HG03064 (cell line): ENCODE results near the gene NDUFAF2.
"Not testable (repeated sequence)": the region's sequence is repeated elsewhere in the genome, so short reads cannot be mapped to it uniquely, and the experiment has no call there.

Source experiments
- ATAC-seq: cut with Tn5 transposase; IDR thresholded peaks from one replicate; pipeline ENCODE4 v1.9.1; 2021; ENCODE audit warnings: low read depth; ENCODE audit not compliant: unreplicated experiment

Gene NDUFAF2

GRCh38 chr5:61162832-61163567, 218.0 kb downstream of the NDUFAF2 start:
- ATAC-seq = peak; percentile 6

GRCh38 chr5:61163905-61164304, 218.9 kb downstream of the NDUFAF2 start:
- ATAC-seq = no peak

DNA sequence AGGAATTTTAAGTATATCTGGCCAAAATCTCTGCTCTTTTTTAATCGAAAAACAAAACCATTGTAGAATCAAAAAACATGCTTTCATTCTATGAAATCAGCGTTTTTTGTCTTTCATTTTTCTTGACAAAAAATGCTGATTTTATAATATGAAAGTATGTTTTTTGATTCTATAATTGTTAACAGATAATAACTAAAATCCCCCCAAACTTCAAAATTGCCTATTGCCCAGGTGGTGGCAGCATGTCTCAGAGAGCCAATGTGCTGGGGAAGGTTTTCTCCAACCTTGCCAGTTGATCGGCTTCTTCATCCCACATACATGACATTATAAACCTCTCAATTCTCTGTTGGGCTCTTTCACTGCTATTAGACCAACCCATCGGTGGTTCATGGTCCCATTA, 222.4 kb downstream of the NDUFAF2 start:
- no peak for ATAC-seq

DNA sequence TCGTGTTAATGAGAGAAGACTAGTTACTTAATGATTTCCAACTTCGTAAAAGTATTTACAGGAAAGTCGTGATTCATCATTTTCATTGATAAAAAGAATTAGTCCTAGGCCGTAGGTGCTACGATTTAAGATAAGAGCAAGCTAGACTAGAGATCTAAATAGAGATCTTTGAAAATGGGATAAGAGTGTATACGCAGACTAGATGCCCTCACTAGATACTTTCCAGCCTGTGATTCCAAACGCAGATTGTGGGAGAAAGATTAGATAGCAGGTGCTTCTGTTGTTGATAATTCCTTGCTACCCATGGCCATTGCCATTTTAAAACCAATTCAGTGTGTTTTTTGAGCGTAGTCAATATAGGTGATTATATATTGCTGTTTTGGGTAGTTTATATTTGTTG, 223.9 kb downstream of the NDUFAF2 start:
- ATAC-seq = no peak

- ATAC-seq = no peak
Observed at GRCh38 chr5:61171479-61171878, 226.5 kb downstream of the NDUFAF2 start.

- no peak for ATAC-seq
Observed at GRCh38 chr5:61176631-61177030, 231.6 kb downstream of the NDUFAF2 start.

DNA sequence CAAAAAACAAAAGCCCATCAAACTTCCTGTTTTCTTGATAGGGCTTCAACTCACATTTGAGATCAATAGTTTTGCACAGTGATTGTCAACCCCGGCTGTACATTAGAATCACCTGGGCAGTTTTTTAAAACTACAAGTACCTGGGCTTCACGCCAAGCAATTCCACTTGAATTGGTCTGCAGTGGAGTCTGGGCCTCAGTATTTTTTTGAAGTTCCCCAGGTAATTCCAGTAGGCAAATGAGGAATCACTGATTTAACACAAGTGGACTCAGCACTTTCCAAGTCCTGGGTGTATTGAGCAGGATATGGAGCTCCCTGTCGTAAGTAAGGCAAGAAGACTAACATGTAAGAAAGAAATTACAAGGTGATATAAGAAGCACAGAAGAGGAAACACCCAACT, 232.1 kb downstream of the NDUFAF2 start:
- no peak for ATAC-seq

GRCh38 chr5:61177716-61178115, 232.7 kb downstream of the NDUFAF2 start:
- ATAC-seq = peak; percentile 75

- no peak for ATAC-seq
Observed at GRCh38 chr5:61178702-61179101, 233.7 kb downstream of the NDUFAF2 start.

GRCh38 chr5:61180886-61181285, 235.9 kb downstream of the NDUFAF2 start:
- no peak for ATAC-seq

- no peak for ATAC-seq
Observed at GRCh38 chr5:61182449-61182848, 237.4 kb downstream of the NDUFAF2 start.

DNA sequence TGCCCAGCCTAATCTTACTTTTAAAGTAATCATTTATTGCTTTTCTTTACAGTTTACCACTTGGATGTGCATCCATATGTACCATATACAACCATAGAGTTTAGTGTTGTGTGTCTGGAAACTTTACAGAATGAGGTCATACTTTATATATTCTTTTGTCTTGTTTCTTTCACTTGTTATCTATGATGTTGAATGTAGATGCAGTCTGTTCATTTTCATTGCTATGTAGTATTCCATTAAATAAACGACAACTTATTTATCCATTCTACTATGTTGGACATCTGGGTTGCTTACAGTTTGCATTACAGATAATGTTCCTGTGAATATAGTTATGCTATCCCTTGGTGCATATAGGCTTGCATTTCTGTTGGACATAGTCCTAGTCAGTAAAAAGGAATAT, 238.5 kb downstream of the NDUFAF2 start:
- no peak for ATAC-seq

GRCh38 chr5:61184708-61185107, 239.7 kb downstream of the NDUFAF2 start:
- no peak for ATAC-seq

GRCh38 chr5:61186634-61187033, 241.6 kb downstream of the NDUFAF2 start:
- no peak for ATAC-seq

GRCh38 chr5:61187352-61187751, 242.3 kb downstream of the NDUFAF2 start:
- ATAC-seq = not testable (repeated sequence)

DNA sequence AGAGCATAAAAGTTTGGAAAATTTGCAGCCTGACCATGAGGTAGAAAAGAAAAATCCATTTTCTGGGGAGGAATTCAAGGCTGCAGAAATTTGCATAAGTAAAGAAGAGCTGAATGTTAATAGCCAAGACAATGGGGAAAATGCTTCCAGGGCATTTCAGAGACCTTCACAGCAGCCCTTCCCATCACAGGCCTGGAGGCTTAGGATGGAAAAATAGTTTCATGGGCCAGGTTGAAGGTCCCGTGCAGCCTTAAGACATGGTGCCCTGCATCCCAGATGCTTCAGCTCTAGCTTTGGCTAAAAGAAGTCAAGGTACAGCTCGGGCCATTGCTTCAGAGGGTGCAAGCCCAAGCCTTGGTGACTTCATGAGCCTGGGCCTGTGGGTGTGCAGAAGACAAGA, 242.8 kb downstream of the NDUFAF2 start:
- ATAC-seq = not testable (repeated sequence)

DNA sequence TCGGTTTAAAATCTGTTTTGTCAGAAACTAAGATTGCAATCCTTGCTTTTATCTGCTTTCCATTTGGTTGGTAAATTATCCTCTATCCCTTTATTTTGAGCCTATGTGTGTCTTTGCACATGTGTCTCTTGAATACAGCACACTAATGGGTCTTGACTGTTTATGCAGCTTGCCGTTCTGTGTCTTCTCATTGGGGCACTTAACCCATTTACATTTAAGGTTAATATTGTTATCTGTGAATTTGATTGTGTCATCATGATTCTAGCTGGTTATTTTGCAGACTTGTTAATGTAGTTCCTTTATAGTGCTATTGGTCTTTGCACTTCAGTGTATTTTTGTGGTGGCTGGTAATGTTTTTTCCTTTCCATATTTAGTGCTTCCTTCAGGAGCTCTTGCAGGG, 253.6 kb downstream of the NDUFAF2 start:
- ATAC-seq = no peak

GRCh38 chr5:61200582-61201155, 255.7 kb downstream of the NDUFAF2 start:
- peak; percentile 61 for ATAC-seq

GRCh38 chr5:61202213-61202612, 257.2 kb downstream of the NDUFAF2 start:
- ATAC-seq = no peak
